GM12873 (cell line): ENCODE results near the gene SLC16A13.

Experiments
- CTCF ChIP-seq: IDR thresholded peaks from 2 replicates; pipeline ENCODE4 v1.5.1; 2012; ENCODE audit warnings: low read depth, mild to moderate bottlenecking, moderate library complexity, low read length, control low read depth; ENCODE audit not compliant: insufficient read depth; ENCODE audit errors: missing control alignments

Gene SLC16A13

DNA sequence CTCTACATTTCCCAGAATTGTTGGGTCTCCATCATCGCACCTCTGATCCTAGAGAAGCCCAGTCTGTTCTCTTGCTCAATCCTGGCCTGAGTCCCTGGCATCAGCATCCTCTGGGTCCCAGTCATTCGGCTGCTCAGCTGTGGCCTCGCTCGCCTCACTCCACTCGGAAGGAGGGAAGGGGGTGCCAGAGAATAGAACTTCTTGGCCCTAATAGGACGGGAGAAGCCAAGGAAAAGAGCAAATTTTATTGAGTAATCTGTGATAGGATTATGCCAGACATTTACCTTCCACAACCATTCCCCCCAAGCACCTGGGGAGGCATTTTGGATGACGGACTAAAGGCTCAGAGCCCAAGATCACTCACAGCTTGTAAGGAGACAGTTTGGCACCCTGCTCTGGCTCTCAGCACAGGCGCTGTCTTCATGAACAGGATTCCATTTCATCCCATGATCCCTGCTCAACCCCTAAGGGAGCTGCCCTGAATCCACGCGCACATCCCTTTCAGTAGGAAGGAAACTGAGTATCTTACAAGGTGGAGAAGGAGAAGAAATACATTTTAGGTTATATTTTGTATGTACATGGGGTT lies 44.7 kb downstream of the SLC16A13 start:
- no peak for TF ChIP-seq CTCF

GRCh38 chr17:7081341-7082062 lies 45.7 kb downstream of the SLC16A13 start:
- no peak for TF ChIP-seq CTCF

DNA sequence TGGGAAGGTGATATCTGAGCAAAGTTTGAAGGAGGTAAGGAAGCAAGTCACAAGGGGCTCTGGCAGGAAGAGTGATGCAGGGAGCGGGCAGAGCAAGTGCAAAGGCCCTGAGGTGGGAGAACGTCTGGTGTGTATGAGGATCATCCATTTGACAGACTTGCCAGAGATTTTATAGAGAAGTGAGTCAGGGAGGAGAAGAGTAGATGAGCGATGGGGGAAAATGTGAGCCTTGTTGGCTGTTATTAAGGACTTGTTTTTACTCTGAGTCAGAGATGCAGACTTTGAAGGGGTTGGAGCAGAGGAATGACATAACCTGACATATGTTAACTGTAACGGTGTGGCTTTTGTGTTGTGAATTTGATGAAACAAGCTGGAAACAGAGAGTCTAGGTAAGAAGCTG lies 47.8 kb downstream of the SLC16A13 start:
- TF ChIP-seq CTCF: no peak

DNA sequence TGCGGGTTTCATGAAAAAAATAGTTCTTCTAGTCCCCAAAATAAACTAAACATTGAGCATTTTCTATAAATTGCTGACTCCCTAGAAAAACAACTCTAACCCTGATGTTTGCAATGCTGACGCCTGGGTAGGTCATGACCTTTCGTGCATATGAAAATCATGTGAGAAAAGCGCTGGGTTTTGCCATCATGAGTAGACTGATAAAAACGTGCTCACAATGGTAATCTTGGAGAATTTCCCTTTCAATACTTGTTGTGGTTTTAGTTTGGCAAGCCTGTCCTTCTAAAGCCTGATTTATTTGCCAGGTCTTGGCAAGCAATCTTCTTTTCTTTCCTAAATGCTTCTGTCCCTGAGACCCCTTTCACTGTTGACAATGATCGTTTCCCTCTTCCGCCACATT lies 48.3 kb downstream of the SLC16A13 start:
- TF ChIP-seq CTCF: no peak
